Neural cell (in vitro differentiated cells): Measurements from ENCODE around the gene COL4A4. TPM values are rescaled to one million over a fixed set of nuclear protein-coding genes. Genes with fewer than 3 reads are reported as not detected.

ENCODE experiments used
- H2AFZ ChIP-seq: fragments of 200-600, 300-800 bp; sonication (generic), shearing (Covaris generic); 2 replicates; pipeline ENCODE4 v1.6.0; 2014; ENCODE audit warnings: low read depth, mild to moderate bottlenecking, antibody characterized with exemption, low read length, moderate library complexity
- H3F3A ChIP-seq: fragments of 200-600 bp; shearing (Covaris generic); 2 replicates; pipeline ENCODE4 v1.6.1; 2016; ENCODE audit warnings: mild to moderate bottlenecking, moderate library complexity, mixed read lengths, antibody characterized with exemption, low read length; ENCODE audit not compliant: insufficient read depth, poor library complexity, severe bottlenecking
- H3K27ac ChIP-seq: fragments of 200-600, 300-800 bp; sonication (generic), shearing (Covaris generic); 2 replicates; pipeline ENCODE4 v1.5.1; 2014; ENCODE audit warnings: mild to moderate bottlenecking, low read length, moderate library complexity
- H3K27me3 ChIP-seq: fragments of 300-800, 200-600 bp; sonication (generic), shearing (Covaris generic); 2 replicates; pipeline ENCODE4 v1.6.0; 2014; ENCODE audit warnings: mild to moderate bottlenecking, low read depth, low read length, moderate library complexity; ENCODE audit not compliant: insufficient read depth
- H3K36me3 ChIP-seq: fragments of 300-800, 200-600 bp; sonication (generic), shearing (Covaris generic); 2 replicates; pipeline ENCODE4 v1.5.1; 2014; ENCODE audit warnings: mild to moderate bottlenecking, antibody characterized with exemption, low read length, moderate library complexity; ENCODE audit not compliant: insufficient read depth
- H3K4me2 ChIP-seq: fragments of 300-800, 200-600 bp; sonication (generic), shearing (Covaris generic); 2 replicates; pipeline ENCODE4 v1.6.0; 2014; ENCODE audit warnings: mild to moderate bottlenecking, low read length
- H3K4me3 ChIP-seq: fragments of 300-800, 200-600 bp; sonication (generic), shearing (Covaris generic); 2 replicates; pipeline ENCODE4 v1.5.1; 2014; ENCODE audit warnings: mild to moderate bottlenecking, low read length, moderate library complexity
- H3K79me2 ChIP-seq: fragments of 200-600 bp; shearing (Covaris generic); replicated peaks from 2 replicates; pipeline ENCODE4 v1.6.0; 2014; ENCODE audit warnings: mild to moderate bottlenecking, low read length, moderate library complexity; ENCODE audit not compliant: insufficient read depth
- H3K9ac ChIP-seq: fragments of 300-800, 200-600 bp; sonication (generic), shearing (Covaris generic); 2 replicates; pipeline ENCODE4 v1.6.1; 2016; ENCODE audit warnings: mild to moderate bottlenecking, low read length, mixed read lengths
- H3K9me2 ChIP-seq: fragments of 200-600 bp; shearing (Covaris generic); 2 replicates; pipeline ENCODE4 v1.6.1; 2016; ENCODE audit warnings: mild to moderate bottlenecking, low read length, mixed read lengths; ENCODE audit not compliant: insufficient read depth
- H3K9me3 ChIP-seq: fragments of 200-600, 300-800 bp; sonication (generic), shearing (Covaris generic); 2 replicates; pipeline ENCODE4 v1.6.1; 2016; ENCODE audit warnings: mild to moderate bottlenecking, mixed run types, low read length, moderate library complexity, mixed read lengths
- H4K20me1 ChIP-seq: fragments of 200-600 bp; shearing (Covaris generic); 2 replicates; pipeline ENCODE4 v1.6.1; 2016; ENCODE audit warnings: mild to moderate bottlenecking, mixed run types; ENCODE audit not compliant: insufficient read depth
- EP300 ChIP-seq: fragments of 450-650 bp; conservative IDR thresholded peaks from 2 replicates; pipeline ENCODE4 v1.6.1; 2014; ENCODE audit warnings: antibody characterized with exemption, mild to moderate bottlenecking, moderate library complexity; ENCODE audit not compliant: poor library complexity, severe bottlenecking
- EZH2 ChIP-seq: fragments of 200-600, 300-800 bp; shearing (Covaris generic), sonication (generic); IDR thresholded peaks from 2 replicates; pipeline ENCODE4 v1.6.1; 2014; ENCODE audit warnings: antibody characterized with exemption, low read length, borderline replicate concordance, mild to moderate bottlenecking; ENCODE audit not compliant: insufficient read depth, poor library complexity, severe bottlenecking
- MXI1 ChIP-seq: fragments of 450-650 bp; conservative IDR thresholded peaks from 2 replicates; pipeline ENCODE4 v1.6.1; 2014; ENCODE audit warnings: antibody characterized with exemption, mild to moderate bottlenecking; ENCODE audit not compliant: poor library complexity, severe bottlenecking
- POLR2AphosphoS5 ChIP-seq: IDR thresholded peaks from 2 replicates; pipeline ENCODE4 v1.6.1; 2012
- RAD21 ChIP-seq: fragments of 450-650 bp; conservative IDR thresholded peaks from 2 replicates; pipeline ENCODE4 v1.6.1; 2014; ENCODE audit warnings: antibody characterized with exemption, mild to moderate bottlenecking, moderate library complexity
- SMC3 ChIP-seq: fragments of 450-650 bp; conservative IDR thresholded peaks from 2 replicates; pipeline ENCODE4 v1.6.1; 2014; ENCODE audit warnings: antibody characterized with exemption, mild to moderate bottlenecking, moderate library complexity; ENCODE audit not compliant: poor library complexity
- TAF1 ChIP-seq: IDR thresholded peaks from 2 replicates; pipeline ENCODE4 v1.6.1; 2012; ENCODE audit warnings: low read depth
- polyA plus RNA-seq: library from polyadenylated mRNA; depleted of rRNA; stranded (reverse); fragments of >200 nt; gene quantifications from 2 replicates; pipeline ENCODE4 v1.2.3, GENCODE V29; 2014
- TF ChIP-seq, protein P1 (sequence below): IDR thresholded peaks from 2 replicates; pipeline ENCODE4 v1.6.1; 2012; ENCODE audit warnings: borderline replicate concordance
- TF ChIP-seq, protein P2 (sequence below): fragments of 450-650 bp; IDR thresholded peaks from 2 replicates; pipeline ENCODE4 v1.5.1; 2014; ENCODE audit warnings: antibody characterized with exemption, mild to moderate bottlenecking, moderate library complexity; ENCODE audit not compliant: poor library complexity, severe bottlenecking

Gene COL4A4
- polyA plus RNA-seq, 1 donor from 2014 or later: 0.35 TPM

DNA sequence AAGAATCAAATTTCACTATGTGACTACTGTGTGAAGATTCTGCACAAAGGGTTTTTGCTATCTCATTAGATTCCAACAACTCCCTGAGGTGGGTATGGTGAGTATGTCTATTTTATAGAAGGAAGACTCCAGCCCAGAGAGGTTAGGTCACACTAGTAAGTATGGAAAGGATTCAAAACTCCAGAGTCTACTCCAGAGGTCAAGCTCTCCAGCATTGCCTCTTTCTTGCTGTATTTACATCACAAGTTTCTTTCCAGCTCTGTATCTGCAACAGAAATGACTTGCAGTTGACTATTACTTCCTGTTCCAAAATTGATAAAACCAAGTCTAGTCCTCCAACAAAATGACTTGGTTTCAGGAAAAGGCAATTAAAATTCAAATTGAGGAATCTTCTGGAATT, 2.1 kb downstream of the COL4A4 start:
- no peak overlapping the region for H3K9ac ChIP-seq

GRCh38 chr2:227160164-227160563, 3.8 kb downstream of the COL4A4 start:
- H3K36me3 ChIP-seq: no peaks in the 10 kb centered on the region

More for the DNA sequence above, 2.1 kb downstream of the COL4A4 start:
- Histone ChIP-seq H3K4me2 (no peak overlapping the region), H3K9me3 (no peaks in the 10 kb centered on the region), H3K79me2 (no peaks in the 10 kb centered on the region), H3F3A (no peaks in the 10 kb centered on the region), H3K36me3 (no peaks in the 10 kb centered on the region), H2AFZ (no peak overlapping the region), H4K20me1 (no peaks in the 10 kb centered on the region), H3K27ac (no peak overlapping the region), H3K27me3 (peaks cover 68% of the 10 kb centered on the region), H3K4me3 (no peak overlapping the region), H3K9me2 (no peaks in the 10 kb centered on the region)
- TF ChIP-seq EP300 (no peak), SMC3 (no peak), MXI1 (no peak), EZH2 (no peak), TAF1 (no peak), RAD21 (no peak), POLR2AphosphoS5 (no peak)
- TF ChIP-seq, protein P1, sequence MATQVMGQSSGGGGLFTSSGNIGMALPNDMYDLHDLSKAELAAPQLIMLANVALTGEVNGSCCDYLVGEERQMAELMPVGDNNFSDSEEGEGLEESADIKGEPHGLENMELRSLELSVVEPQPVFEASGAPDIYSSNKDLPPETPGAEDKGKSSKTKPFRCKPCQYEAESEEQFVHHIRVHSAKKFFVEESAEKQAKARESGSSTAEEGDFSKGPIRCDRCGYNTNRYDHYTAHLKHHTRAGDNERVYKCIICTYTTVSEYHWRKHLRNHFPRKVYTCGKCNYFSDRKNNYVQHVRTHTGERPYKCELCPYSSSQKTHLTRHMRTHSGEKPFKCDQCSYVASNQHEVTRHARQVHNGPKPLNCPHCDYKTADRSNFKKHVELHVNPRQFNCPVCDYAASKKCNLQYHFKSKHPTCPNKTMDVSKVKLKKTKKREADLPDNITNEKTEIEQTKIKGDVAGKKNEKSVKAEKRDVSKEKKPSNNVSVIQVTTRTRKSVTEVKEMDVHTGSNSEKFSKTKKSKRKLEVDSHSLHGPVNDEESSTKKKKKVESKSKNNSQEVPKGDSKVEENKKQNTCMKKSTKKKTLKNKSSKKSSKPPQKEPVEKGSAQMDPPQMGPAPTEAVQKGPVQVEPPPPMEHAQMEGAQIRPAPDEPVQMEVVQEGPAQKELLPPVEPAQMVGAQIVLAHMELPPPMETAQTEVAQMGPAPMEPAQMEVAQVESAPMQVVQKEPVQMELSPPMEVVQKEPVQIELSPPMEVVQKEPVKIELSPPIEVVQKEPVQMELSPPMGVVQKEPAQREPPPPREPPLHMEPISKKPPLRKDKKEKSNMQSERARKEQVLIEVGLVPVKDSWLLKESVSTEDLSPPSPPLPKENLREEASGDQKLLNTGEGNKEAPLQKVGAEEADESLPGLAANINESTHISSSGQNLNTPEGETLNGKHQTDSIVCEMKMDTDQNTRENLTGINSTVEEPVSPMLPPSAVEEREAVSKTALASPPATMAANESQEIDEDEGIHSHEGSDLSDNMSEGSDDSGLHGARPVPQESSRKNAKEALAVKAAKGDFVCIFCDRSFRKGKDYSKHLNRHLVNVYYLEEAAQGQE: no peak
- TF ChIP-seq, protein P2, sequence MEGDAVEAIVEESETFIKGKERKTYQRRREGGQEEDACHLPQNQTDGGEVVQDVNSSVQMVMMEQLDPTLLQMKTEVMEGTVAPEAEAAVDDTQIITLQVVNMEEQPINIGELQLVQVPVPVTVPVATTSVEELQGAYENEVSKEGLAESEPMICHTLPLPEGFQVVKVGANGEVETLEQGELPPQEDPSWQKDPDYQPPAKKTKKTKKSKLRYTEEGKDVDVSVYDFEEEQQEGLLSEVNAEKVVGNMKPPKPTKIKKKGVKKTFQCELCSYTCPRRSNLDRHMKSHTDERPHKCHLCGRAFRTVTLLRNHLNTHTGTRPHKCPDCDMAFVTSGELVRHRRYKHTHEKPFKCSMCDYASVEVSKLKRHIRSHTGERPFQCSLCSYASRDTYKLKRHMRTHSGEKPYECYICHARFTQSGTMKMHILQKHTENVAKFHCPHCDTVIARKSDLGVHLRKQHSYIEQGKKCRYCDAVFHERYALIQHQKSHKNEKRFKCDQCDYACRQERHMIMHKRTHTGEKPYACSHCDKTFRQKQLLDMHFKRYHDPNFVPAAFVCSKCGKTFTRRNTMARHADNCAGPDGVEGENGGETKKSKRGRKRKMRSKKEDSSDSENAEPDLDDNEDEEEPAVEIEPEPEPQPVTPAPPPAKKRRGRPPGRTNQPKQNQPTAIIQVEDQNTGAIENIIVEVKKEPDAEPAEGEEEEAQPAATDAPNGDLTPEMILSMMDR: no peak

More at GRCh38 chr2:227160164-227160563, 3.8 kb downstream of the COL4A4 start:
- Histone ChIP-seq H3K79me2 (no peaks in the 10 kb centered on the region), H2AFZ (no peak overlapping the region), H3K9me2 (no peaks in the 10 kb centered on the region), H3K4me2 (no peak overlapping the region), H3K4me3 (no peak overlapping the region), H3K9me3 (no peaks in the 10 kb centered on the region), H4K20me1 (no peaks in the 10 kb centered on the region), H3F3A (no peaks in the 10 kb centered on the region), H3K9ac (no peak overlapping the region), H3K27me3 (peaks cover 50% of the 10 kb centered on the region), H3K27ac (no peak overlapping the region)
- TF ChIP-seq TAF1: no peak
- no peak for TF ChIP-seq RAD21
- TF ChIP-seq EP300: no peak
- TF ChIP-seq SMC3: no peak
- no peak for TF ChIP-seq POLR2AphosphoS5
- TF ChIP-seq, protein P2: no peak
- TF ChIP-seq EZH2: no peak
- TF ChIP-seq, protein P1: no peak
- TF ChIP-seq MXI1: no peak
